ENCODE results near the gene ITIH2.

The ITIH2 gene

GRCh38 chr10:7750222-7750621 lies 47.1 kb downstream of the ITIH2 start:
- DNase-seq (ENCODE audit: low spot score), result no peak
- no peak for TF ChIP-seq CTCF (IDR thresholded peaks at IDR 0.05; ENCODE audit: borderline replicate concordance, control extremely low read depth, extremely low read depth, insufficient read depth, missing control alignments)
- in situ Hi-C loops (cut with MboI; ENCODE audit: low sequenced_read_pairs, unreplicated experiment), result no loop called here

GRCh38 chr10:7752251-7752650 lies 49.1 kb downstream of the ITIH2 start:
- DNase-seq (ENCODE audit: low spot score), result no peak
- TF ChIP-seq CTCF (IDR thresholded peaks at IDR 0.05; ENCODE audit: borderline replicate concordance, control extremely low read depth, extremely low read depth, insufficient read depth, missing control alignments), result no peak

GRCh38 chr10:7755103-7755502 lies 52.0 kb downstream of the ITIH2 start:
- TF ChIP-seq CTCF (IDR thresholded peaks at IDR 0.05; ENCODE audit: borderline replicate concordance, control extremely low read depth, extremely low read depth, insufficient read depth, missing control alignments), result no peak
- no peak for DNase-seq (ENCODE audit: low spot score)
- in situ Hi-C loops (cut with MboI; ENCODE audit: low sequenced_read_pairs, unreplicated experiment), result no loop called here

More at GRCh38 chr10:7752251-7752650, 49.1 kb downstream of the ITIH2 start:
- in situ Hi-C loops (cut with MboI; ENCODE audit: low sequenced_read_pairs, unreplicated experiment), result no loop called here

GRCh38 chr10:7756360-7756992 lies 53.4 kb downstream of the ITIH2 start:
- in situ Hi-C loops (cut with MboI; ENCODE audit: low sequenced_read_pairs, unreplicated experiment), result no loop called here
- peak; percentile 30 for TF ChIP-seq CTCF (IDR thresholded peaks at IDR 0.05; ENCODE audit: borderline replicate concordance, control extremely low read depth, extremely low read depth, insufficient read depth, missing control alignments)
- peak; percentile 27 for DNase-seq (ENCODE audit: low spot score)

- TF ChIP-seq CTCF (IDR thresholded peaks at IDR 0.05; ENCODE audit: borderline replicate concordance, control extremely low read depth, extremely low read depth, insufficient read depth, missing control alignments), result no peak
- in situ Hi-C loops (cut with MboI; ENCODE audit: low sequenced_read_pairs, unreplicated experiment), result no loop called here
- DNase-seq (ENCODE audit: low spot score), result no peak
These were observed 60.8 kb downstream of the ITIH2 start for GRCh38 chr10:7763929-7764328.

GRCh38 chr10:7766241-7766640 lies 63.1 kb downstream of the ITIH2 start:
- no peak for DNase-seq (ENCODE audit: low spot score)
- in situ Hi-C loops (cut with MboI; ENCODE audit: low sequenced_read_pairs, unreplicated experiment), result no loop called here
- no peak for TF ChIP-seq CTCF (IDR thresholded peaks at IDR 0.05; ENCODE audit: borderline replicate concordance, control extremely low read depth, extremely low read depth, insufficient read depth, missing control alignments)

Measured in GM13976 (cell line).